ENCODE results near the gene FBN1. TPM values are rescaled to one million over a fixed set of nuclear protein-coding genes. Genes with fewer than 3 reads are reported as not detected.

The FBN1 gene
- total and polyA plus RNA-seq, 10 of the 15 experiments (the other 5 are each of a cell fraction or from before 2014, with no cell fraction given): 2.2 to 15.3 (median 7.0) TPM

- TF ChIP-seq CEBPZ (IDR thresholded peaks at IDR 0.05; ENCODE audit: low read depth, low read length): no peak
Observed at GRCh38 chr15:48641416-48641815, 4.1 kb downstream of the FBN1 start (continued).

GRCh38 chr15:48638963-48639362 lies 6.5 kb downstream of the FBN1 start:
- no peaks in the 10 kb centered on the region for H3K27me3 ChIP-seq (replicated peaks in 1 of 2; ENCODE audit: control insufficient read depth in 2 of 2, insufficient read depth in 2 of 2, low read length in 1 of 2)
- SMC1A ChIA-PET (ENCODE audit: uncharacterized antibody, unreplicated experiment): interaction anchor here (0.7 to 5.5 kb wide), 10 partner anchors 11 to 284 kb away, joined by 3 to 58 read pairs (median 4); no protein-coding TSS in a partner anchor
- RAD21 ChIA-PET (ENCODE audit: unreplicated experiment): interaction anchor here (1.4 to 5.2 kb wide), 2 partner anchors 78 to 280 kb away, joined by 3 to 46 read pairs; no protein-coding TSS in a partner anchor
- no peaks in the 10 kb centered on the region for H3K9me3 ChIP-seq (replicated peaks; ENCODE audit: control insufficient read depth, insufficient read depth, low read length)
- no peak for FAIRE-seq
- no peak overlapping the region for H2AFZ ChIP-seq (ENCODE audit: control insufficient read depth, low read depth, low read length)
- in situ Hi-C loops (cut with MboI) (no loop called here), intact Hi-C loops (cut with micrococcal nuclease; ENCODE audit: unreplicated experiment) (no loop called here)
- H3K9ac ChIP-seq (ENCODE audit: control insufficient read depth, insufficient read depth, low read length): no peak overlapping the region
- no peak overlapping the region for H3K4me2 ChIP-seq (ENCODE audit: control insufficient read depth, insufficient read depth)
- WGBS (ENCODE audit: insufficient coverage, insufficient replicate concordance, low lambda C conversion rate, missing lambda C conversion rate): 100% methylated on average over 2 of the region's 2 CpGs
- POLR2A ChIA-PET: no interaction called here
- no peak overlapping the region for H3K27ac ChIP-seq (ENCODE audit: control insufficient read depth, insufficient read depth)
- no peak for DNase-seq (ENCODE audit: low read depth, low spot score)
- ATAC-seq: no peak
- 0 out of 2 replicates have a peak, but pooled peaks cover 3% of the 10 kb centered on the region for H3K4me1 ChIP-seq (ENCODE audit: control insufficient read depth, insufficient read depth, low read length)
- no TSS peak for BruUV-seq (replicated peaks)
- H3K79me2 ChIP-seq (ENCODE audit: control insufficient read depth, insufficient read depth, low read length): peaks cover 8% of the 10 kb centered on the region
- no peaks in the 10 kb centered on the region for H4K20me1 ChIP-seq (ENCODE audit: control insufficient read depth, insufficient read depth)
- H3K4me3 ChIP-seq: no peak overlapping the region
- H3K36me3 ChIP-seq (ENCODE audit: control insufficient read depth in 2 of 2, insufficient read depth in 2 of 2, low read length in 1 of 2): no peaks in the 10 kb centered on the region
- CTCF ChIA-PET: interaction anchor here (1.1 to 7.3 kb wide), 4 partner anchors 131 to 286 kb away, joined by 3 to 88 read pairs (median 4); no protein-coding TSS in a partner anchor
- TF ChIP-seq E4F1 (IDR thresholded peaks at IDR 0.05; ENCODE audit: borderline replicate concordance, partially characterized antibody) (no peak), NR2C1 (IDR thresholded peaks at IDR 0.05) (no peak), BCL11A (IDR thresholded peaks at IDR 0.05; ENCODE audit: low read depth, low read length) (no peak), ATF3 (IDR thresholded peaks at IDR 0.05; ENCODE audit: borderline replicate concordance, extremely low read depth, low read depth, low read length) (no peak), SMC3 (IDR thresholded peaks at IDR 0.05; ENCODE audit: borderline replicate concordance, low read length) (no peak), SREBF1 (IDR thresholded peaks at IDR 0.05; ENCODE audit: low read length) (no peak), LARP7 (IDR thresholded peaks at IDR 0.05) (no peak), CBFB (IDR thresholded peaks at IDR 0.05; ENCODE audit: low read depth) (no peak), RAD21 (IDR thresholded peaks at IDR 0.05; ENCODE audit: insufficient read depth, low read depth, low read length) (no peak), MYC (IDR thresholded peaks at IDR 0.05; ENCODE audit: insufficient read depth, insufficient read length, insufficient replicate concordance, low read length, severe bottlenecking) (no peak), RCOR1 (conservative IDR thresholded peaks at IDR 0.05; ENCODE audit: low read depth, low read length) (no peak), DPF2 (IDR thresholded peaks at IDR 0.05) (no peak)
